HG02885 (cell line): ENCODE data around the gene FGD5.

Experiments
- ATAC-seq: cut with Tn5 transposase; IDR thresholded peaks from one replicate; pipeline ENCODE4 v1.9.1; 2021; ENCODE audit warnings: mild to moderate bottlenecking; ENCODE audit not compliant: unreplicated experiment, poor library complexity

FGD5 gene

GRCh38 chr3:14870783-14871060 is 52.0 kb downstream of the FGD5 start:
- no peak for ATAC-seq

DNA sequence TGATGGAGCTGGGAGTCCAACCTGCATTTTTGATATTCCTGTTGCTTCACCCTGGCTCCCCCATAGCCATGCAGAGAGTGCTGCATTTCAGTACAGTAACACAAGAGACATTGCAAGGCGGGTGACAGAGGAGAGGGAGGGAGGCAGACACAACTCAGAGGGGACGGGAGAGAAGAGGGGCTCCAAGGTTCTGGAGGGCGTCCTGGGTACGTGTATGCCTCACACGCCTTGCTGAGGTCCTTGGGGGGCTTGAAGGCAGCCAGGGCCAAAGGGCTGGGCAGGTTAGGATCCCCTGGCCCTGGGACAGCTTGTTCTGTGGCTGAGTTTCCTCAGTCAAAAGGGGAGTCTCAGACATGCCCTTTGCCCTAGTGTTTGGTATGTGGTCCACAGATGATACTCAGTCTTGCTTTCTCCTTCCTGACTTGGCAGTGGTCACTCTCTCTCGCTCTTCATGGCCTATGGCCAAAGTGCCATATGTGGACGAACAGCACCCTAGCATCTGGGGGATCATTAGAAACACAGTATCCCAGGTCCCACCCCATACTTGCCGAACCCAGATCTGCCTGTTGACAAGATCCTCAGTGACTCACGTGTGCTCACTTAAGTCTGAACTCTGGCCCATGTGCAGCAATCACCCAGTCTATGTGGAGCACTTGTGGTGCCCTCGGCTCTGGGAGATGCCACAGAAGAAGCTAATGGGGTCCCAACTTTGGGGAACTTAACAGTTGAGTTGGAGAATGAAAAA is 52.9 kb downstream of the FGD5 start:
- no peak for ATAC-seq

DNA sequence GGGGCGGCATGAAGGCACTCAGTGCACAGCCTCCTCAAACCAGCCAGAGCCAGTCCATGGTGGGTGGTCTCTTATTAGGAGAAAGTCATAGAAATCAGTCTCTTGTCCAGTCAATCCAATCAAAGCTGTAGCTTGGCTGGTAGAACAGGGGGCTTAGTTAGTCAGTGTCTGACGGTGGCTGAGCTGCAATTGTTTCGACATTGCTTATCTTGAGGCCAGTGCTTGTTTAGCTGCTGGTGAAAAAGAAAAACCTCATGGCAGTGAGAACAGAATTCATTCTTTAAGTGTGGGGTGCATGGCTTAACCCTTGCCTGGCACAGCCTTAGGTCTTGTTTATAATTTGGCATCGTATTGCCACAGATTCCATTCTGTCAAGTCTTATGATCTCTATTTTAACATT is 53.9 kb downstream of the FGD5 start:
- ATAC-seq, result no peak

- ATAC-seq, result no peak
These were observed 56.0 kb downstream of the FGD5 start for GRCh38 chr3:14874784-14875183.

GRCh38 chr3:14875411-14876175 is 56.8 kb downstream of the FGD5 start:
- ATAC-seq, result no peak

- no peak for ATAC-seq
These were observed 58.2 kb downstream of the FGD5 start for GRCh38 chr3:14876921-14877333.

- ATAC-seq, result no peak
These were observed 58.7 kb downstream of the FGD5 start for GRCh38 chr3:14877469-14877868.

DNA sequence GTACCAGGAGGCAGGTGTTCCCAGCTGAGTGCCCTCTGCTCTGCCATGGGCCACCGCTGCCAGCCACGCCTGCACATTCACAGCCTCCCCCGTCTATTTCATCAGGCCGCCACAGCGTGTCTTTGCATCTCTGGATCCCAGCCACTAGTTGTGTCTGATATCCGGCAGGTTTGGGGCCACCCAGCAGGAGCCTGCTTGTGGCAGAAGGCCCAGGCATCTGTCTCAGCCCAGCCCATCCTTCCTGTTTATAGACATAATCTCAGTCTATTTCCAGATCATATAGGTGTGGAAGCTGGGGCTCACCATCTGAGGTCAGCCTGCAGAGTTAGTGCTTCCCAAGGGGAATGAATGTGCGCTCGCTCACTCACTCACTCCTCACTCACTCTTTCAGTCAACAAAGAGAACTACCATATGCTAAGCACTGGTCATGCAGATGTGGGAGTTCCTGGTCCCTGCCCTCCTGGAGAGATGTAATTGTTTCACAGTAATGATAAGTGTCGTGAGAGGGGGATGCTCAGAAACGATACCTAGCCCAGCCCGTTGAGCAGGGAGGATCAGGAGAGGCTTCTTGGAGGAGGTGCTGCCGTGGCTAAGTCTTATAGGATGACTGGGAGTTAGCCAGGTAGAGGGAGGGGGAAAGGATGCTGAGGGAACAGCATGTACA is 60.6 kb downstream of the FGD5 start:
- no peak for ATAC-seq

GRCh38 chr3:14880447-14881106 is 61.8 kb downstream of the FGD5 start:
- no peak for ATAC-seq

DNA sequence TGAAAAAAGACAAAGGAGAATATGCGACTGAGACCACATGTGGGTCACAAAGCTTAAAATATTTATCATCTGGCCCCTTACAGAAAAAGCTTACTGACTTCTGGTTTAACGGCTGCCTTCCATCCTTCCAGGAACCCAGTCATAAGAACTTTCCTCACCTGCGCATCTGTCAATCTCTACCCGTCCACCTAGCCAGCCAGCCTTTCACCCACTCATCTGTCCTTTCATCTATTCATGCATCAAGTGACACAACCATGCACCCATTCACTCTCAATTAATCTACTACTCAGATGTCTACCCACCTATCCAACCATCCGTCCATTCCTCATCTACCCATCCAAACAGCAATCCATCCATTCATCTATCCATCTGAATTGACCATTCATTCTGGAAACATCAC is 64.5 kb downstream of the FGD5 start:
- no peak for ATAC-seq

DNA sequence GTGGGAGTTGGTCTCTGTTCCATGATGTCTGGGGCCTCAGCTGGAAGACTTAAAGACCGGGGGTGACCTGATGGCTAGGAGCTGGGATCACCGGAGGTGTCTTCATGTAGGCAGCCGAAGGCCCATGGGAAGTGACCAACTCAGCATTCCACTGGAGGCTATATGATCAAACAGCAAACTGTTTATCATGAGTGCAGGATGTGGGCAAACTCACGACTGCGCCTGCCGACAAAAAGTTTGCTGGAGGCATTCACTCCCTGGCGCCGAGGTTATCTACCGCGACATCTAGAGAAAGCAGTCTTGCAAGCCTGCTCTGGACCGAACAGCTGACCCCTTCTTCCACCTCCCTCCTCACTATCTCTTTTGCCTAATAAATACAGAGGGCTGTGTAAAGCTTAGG is 65.9 kb downstream of the FGD5 start:
- ATAC-seq, result no peak

DNA sequence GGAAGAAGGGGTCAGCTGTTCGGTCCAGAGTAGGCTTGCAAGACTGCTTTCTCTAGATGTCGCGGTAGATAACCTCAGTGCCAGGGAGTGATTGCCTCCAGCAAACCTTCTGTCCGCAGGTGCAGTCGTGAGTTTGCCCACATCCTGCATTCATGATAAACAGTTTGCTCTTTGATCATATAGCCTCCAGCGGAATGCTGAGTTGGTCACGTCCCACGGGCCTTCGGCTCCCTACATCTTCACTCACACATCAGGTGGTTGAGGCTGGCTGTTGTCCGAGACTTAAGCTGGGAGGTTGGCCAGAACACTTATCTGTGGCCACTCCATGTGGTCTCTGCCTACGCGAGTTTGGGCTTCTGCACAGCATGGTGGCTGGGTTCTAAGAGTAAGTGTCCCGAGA is 66.5 kb downstream of the FGD5 start:
- ATAC-seq, result no peak

DNA sequence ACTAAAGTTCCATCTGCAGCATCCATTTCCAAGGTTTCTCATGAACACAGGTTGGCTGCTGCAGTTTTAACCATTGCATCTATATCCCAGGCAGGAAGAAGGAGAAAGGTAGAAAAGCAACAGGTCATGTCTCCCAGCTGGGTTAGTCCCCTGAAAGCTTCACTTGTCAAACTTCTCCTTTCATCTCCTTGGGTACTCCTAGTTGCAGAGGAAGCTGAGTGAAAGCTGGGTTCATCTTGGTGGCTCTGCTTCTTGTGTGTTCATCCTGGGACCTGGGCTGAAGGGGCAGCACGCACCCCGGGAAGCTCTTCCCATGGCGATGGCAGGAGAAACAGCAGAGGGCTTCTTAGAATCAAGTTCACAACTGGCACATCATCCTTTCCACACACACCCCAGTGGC is 67.3 kb downstream of the FGD5 start:
- ATAC-seq, result no peak

GRCh38 chr3:14889205-14889604 is 70.4 kb downstream of the FGD5 start:
- ATAC-seq, result no peak

DNA sequence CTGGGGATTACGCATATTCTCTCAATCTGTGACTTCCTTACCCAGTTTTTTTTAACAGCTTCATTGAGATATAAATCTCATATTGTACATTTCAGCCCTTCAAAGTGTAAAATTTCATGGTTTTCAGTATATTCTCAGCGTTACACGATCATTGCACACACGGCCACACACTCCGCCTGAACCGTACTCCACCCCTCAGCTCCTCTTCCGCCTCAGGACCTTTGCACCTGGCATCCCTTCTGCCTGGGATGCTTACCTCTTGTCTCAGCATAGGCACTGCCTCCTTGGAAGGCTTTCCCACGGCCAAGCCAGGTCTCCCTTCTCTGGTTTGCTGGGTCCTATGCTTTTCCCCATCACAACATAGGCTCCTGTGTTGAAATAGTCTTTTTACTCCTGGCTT is 71.2 kb downstream of the FGD5 start:
- no peak for ATAC-seq

GRCh38 chr3:14890476-14890875 is 71.7 kb downstream of the FGD5 start:
- ATAC-seq, result no peak

- ATAC-seq, result no peak
These were observed 72.7 kb downstream of the FGD5 start for GRCh38 chr3:14891135-14892132.

DNA sequence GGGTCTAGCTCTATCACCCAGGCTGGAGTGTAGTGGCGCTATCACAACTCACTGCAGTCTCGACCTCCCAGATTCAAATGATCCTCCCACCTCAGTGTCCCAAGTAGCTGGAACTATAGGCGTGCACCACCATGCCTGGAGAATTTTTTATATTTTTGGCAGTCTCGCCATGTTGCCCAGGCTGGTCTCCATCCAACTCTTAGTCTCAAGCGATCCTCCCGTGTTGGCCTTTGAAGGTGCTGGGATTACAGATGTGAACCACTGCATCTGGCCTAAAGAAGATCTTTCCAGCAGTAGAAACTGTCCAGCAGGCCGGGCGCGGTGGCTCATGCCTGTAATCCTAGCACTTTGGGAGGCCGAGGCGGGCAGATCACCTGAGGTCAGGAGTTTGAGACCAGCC is 73.5 kb downstream of the FGD5 start:
- no peak for ATAC-seq

- no peak for ATAC-seq
These were observed 75.3 kb downstream of the FGD5 start for GRCh38 chr3:14894085-14894484.

- no peak for ATAC-seq
These were observed 78.5 kb downstream of the FGD5 start for GRCh38 chr3:14897266-14897665.
